ELF-1 (cell line): ENCODE results near the gene LCORL.
A peak's percentile ranks its signal among the peaks of the same experiment; 100 is the strongest.
"Not testable (repeated sequence)": the region's sequence is repeated elsewhere in the genome, so short reads cannot be mapped to it uniquely, and the experiment has no call there.

ENCODE experiments used
- DNase-seq: peaks from one replicate; pipeline ENCODE4 v3.0.0-alpha.2; 2016; ENCODE audit warnings: low read depth, low spot score

The LCORL gene

DNA sequence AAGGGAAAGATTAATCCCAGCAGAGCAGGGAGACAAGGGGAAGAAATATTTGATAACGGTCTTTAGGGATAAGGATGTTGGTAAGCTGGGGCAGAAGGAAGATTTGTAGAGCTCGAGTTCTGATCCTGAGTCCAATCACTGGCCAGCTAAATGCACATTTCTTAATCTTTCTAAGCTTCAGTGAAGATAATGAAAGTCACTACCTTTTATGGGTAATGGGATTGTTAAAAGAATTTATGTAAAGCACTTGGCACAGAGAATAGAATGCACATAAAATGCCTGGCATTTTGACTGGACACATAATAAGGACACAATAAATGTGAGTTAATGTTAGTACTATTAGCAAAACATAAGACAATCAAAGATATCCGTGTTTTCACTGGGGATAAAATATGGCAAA is 167.5 kb downstream of the LCORL start:
- no peak for DNase-seq

- DNase-seq: no peak
Observed at GRCh38 chr4:17851959-17852358, 169.6 kb downstream of the LCORL start.

DNA sequence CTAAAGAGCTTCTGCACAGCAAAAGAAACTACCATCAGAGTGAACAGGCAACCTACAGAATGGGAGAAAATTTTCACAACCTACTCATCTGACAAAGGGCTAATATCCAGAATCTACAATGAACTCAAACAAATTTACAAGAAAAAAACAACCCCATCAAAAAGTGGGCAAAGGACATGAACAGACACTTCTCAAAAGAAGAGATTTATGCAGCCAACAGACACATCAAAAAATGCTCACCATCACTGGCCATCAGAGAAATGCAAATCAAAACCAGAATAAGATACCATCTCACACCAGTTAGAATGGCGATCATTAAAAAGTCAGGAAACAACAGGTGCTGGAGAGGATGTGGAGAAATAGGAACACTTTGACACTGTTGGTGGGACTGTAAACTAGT is 171.3 kb downstream of the LCORL start:
- DNase-seq: not testable (repeated sequence)

GRCh38 chr4:17846266-17846665 is 175.3 kb downstream of the LCORL start:
- no peak for DNase-seq

- DNase-seq: no peak
Observed at GRCh38 chr4:17823871-17824669, 197.5 kb downstream of the LCORL start.

GRCh38 chr4:17817027-17817426 is 204.5 kb downstream of the LCORL start:
- no peak for DNase-seq

DNA sequence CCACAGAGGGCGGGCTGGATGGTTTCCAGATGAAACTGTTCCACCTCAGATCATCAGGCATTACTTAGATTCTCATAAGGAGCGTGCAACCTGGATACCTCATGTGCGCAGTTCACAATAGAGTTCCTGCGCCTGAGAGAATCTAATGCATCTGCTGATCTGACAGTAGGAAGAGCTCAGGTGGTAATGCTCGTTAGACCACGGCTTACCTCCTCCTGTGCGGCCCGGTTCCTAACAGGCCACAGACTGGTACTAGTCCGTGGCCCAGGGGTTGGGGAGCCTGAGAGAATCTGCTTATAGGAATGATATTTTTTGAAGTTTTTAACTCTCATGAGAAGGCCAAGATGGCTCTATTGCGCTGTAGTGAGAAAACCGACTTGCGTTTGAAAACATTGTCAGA is 205.4 kb downstream of the LCORL start:
- DNase-seq: no peak

GRCh38 chr4:17814140-17814539 is 207.4 kb downstream of the LCORL start:
- no peak for DNase-seq

GRCh38 chr4:17812801-17813200 is 208.8 kb downstream of the LCORL start:
- DNase-seq: no peak

DNA sequence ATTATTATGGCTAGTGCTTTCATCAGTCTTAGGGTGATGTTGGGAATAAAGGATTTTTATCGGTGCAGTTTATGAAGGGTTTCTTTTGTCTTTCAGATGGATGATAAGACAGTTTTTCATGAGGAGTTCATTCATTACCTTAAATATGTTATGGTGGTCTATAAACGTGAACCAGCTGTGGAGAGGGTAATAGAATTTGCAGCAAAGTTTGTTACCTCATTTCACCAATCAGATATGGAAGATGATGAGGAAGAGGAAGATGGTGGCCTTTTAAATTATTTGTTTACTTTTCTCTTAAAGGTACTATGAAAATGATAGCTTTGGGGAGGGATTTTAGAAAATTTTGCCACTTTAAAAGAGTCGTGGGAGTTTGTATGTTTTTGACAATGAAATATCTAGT is 209.4 kb downstream of the LCORL start:
- no peak for DNase-seq

DNA sequence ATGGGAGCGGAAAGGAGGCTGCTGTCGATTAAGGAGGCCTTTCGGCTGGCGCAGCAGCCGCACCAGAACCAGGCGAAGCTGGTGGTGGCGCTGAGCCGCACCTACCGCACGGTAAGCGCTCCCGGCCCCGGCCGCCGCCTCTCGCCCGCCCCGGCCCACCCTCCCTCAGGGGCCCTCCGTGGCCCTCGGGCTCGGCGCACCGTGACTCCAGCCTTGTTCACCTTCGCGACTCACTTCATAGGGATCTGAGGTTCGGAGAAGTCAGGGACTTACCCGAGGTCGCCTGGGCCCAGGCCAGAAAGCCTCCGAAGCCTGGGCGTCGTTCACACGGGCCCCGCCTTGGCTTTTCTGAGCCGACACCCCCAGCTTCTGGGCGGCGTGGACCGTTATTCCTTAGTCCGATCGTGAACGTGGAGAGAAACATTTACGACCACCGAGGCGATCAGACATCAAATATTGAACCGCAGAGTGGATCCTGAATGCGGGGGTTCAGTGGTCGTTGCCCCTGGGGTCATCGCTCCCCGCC is 210.4 kb downstream of the LCORL start:
- no peak for DNase-seq

DNA sequence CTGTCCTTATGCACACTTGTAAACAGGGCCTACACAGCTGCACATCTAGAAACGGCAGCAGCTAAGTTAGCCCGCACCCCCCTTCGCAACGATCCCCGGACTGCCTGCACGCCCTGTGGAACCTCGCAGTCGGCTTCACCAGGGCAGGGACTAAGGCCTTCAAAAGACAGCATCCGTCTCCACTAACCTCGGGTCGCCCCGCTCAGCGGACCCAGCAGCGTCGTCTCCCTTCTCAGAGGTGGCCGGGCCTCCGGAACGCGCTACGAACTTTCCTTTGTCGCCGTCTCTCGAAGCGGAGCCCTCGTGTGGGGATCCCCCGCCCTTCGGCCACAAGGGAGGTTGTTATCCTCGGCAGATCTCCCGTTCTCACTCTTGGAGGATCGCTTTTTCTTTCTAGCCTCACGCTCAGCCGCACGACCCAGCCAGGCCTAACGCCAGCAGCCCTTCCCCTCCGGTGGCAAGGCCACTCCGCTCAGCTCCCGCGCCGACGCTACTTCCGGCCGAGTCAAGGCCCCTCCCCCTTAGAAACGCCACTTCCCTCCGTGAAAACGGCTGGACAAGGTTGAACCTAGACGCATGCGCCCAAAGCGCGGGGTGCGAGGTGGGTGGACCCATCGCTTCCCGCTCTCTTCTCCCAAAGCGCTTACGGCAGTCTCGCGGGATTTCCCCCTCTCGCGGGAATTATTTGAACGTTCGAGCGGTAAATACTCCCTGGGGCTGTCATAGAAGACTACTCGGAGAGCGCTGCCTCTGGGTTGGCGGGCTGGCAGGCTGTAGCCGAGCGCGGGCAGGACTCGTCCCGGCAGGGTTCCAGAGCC is 211.1 kb downstream of the LCORL start, which contains the start of the genes DCAF16 and NCAPG:
Gene DCAF16 (minus strand): TSS at position 498 of the 818 bp plus-strand sequence. CDS start 6,616 bp downstream, outside the sequence.
Gene NCAPG (plus strand): TSS at position 720 of the 818 bp plus-strand sequence. CDS start 99 bp downstream, outside the sequence.
- DNase-seq: peak; percentile 99

GRCh38 chr4:17809667-17810066 is 211.9 kb downstream of the LCORL start:
- DNase-seq: no peak

DNA sequence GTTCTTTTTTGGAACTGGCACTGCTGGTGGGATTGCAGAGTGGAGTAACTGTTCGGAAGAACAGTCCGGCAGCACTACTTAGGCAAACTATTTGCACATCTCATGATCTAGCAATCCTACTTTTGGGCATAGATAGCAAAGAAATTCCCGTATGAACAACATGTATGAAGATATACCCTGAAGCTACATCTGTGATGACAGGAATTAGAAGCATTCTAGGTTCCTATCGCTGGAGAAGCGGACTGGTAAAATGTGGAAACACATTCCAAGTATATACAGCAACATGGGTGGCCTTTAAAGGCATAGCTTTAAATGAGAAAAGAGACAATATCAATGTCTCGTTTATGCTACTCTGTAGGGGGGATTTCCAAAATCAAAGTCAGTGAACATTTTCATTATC is 214.1 kb downstream of the LCORL start:
- no peak for DNase-seq

DNA sequence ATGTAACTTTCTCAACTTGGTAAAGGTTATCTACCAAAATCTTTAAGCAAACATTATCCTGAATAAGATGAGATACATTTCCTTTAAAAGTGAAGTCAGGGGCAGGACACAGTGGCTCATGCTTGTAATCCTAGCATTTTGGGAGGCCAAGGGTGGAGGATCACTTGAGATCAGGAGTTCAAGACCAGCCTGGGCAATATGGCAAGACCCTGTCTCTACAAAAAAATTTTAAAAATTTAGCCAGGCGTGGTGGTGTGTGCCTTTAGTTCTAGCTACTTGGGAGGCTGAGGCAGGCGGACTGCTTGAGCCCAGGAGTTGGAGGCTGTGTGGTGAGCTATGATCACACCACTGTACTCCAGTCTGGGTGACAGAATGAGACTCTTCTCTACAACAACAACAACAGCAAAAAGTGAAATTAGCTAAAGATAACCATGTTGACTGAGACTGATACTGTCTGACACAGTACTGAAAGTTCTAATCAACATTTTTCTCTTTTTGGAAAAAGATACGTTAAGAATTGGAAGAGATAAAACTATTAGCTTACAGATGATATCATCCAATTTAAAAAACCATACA is 215.9 kb downstream of the LCORL start:
- DNase-seq: no peak

DNA sequence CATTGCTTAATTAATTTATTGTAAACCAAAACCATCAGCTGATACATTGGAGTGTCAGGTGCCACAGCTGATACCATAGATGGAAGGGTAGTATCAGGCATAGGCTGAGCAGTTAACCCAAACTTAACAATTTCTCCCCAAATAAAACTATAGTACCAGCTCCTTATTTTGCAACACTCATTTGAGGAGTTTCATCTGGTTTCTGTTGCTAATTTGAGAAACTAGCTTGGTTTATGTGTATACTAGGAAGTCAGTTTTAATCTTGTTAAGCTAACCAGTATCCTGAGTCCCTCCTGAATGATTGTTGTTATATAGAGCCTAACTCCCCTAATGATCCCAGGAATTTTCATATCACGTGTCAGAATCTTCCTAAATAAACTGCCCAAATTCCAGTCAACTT is 223.7 kb downstream of the LCORL start:
- no peak for DNase-seq

DNA sequence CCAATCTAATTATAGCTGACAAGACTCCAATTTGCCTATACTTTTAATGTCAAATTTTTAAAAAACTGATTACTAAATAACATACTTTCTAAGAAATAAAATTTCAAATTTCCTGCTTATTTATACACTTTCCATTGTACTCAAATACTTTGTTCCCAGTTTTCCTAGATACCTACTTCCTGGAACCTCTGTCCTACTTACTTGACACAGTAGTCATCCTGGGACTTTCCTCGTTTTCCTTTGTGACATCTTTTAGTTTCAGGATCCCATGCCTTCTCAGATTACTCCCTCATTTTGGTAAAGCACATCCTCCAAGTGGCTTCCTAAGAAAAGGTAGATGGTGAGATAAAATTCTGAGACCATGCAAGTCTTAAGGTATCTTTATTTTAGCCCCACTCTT is 226.8 kb downstream of the LCORL start:
- DNase-seq: no peak
